ENCODE measurements around the gene WRAP73. TPM values are rescaled to one million over a fixed set of nuclear protein-coding genes. Genes with fewer than 3 reads are reported as not detected.
A peak's percentile ranks its signal among the peaks of the same experiment; 100 is the strongest.

The WRAP73 gene
- total RNA-seq, 1 experiment from 2014 or later = 51.4 TPM

DNA sequence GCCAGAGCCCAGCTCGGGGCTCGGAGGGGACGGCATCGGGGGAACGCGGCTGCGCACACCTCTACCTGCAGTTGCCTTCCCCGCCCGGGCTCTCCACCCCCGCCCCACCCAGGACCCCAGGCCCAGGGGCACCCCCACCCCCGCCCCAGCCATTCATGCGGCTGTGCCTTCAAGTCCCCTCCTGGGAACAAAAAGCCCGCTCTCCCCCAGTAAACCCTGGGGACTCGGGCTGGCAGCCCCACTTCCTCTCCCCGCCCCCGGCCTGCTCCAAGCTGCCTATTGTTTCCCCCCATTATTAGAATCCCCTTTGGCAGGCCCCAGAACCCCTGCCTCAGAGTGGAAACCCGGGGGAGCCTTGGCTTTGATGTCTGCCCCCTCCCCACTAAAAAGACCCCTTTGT, 56.6 kb downstream of the WRAP73 start:
- Histone ChIP-seq H2AFZ (ENCODE audit: low read depth, low read length, poor library complexity, severe bottlenecking) (no peak overlapping the region), H3K4me1 (ENCODE audit: control insufficient read depth in 1 of 2, insufficient read depth in 2 of 2, low read length in 2 of 2) (no peaks in the 10 kb centered on the region), H3K27ac (ENCODE audit: low read depth, low read length) (no peak overlapping the region), H3K79me2 (ENCODE audit: insufficient read depth, low read length) (no peaks in the 10 kb centered on the region), H3K9ac (ENCODE audit: low read length) (no peak overlapping the region), H3K9me2 (ENCODE audit: insufficient read depth) (no peaks in the 10 kb centered on the region), H3K9me3 (ENCODE audit: control insufficient read depth in 1 of 2, insufficient read depth in 1 of 2, low read depth in 1 of 2, low read length in 2 of 2) (no peaks in the 10 kb centered on the region), H3K4me2 (ENCODE audit: low read length) (no peak overlapping the region), H3K27me3 (ENCODE audit: insufficient read depth, low read length) (no peaks in the 10 kb centered on the region), H4K20me1 (ENCODE audit: insufficient read depth) (no peaks in the 10 kb centered on the region), H3K36me3 (ENCODE audit: control insufficient read depth in 1 of 2, insufficient read depth in 2 of 2, low read length in 2 of 2) (no peaks in the 10 kb centered on the region), H3K4me3 (replicated peaks in 1 of 2; ENCODE audit: low read depth in 1 of 2, low read length in 2 of 2) (no peak overlapping the region)
- ChIA-PET RAD21 (ENCODE audit: low non-redundant PET in 1 of 2, low total read pairs in 2 of 2, uncharacterized antibody in 2 of 2, unreplicated experiment in 2 of 2) (no interaction called here), POLR2A (no interaction called here), CTCF (no interaction called here)
- BruUV-seq (replicated peaks) = no TSS peak
- intact Hi-C loops (cut with micrococcal nuclease) = no loop called here
- ATAC-seq (no peak), DNase-seq (ENCODE audit: low read depth, low spot score) (no peak)
- TF ChIP-seq ZBTB33 (IDR thresholded peaks at IDR 0.05; ENCODE audit: extremely low read depth, insufficient replicate concordance, low read length) = no peak
- no peak for TF ChIP-seq FOSL1 (IDR thresholded peaks at IDR 0.05; ENCODE audit: low read depth)
- TF ChIP-seq EZH2 (IDR thresholded peaks at IDR 0.05) = no peak
- TF ChIP-seq ELF1 (IDR thresholded peaks at IDR 0.05; ENCODE audit: borderline replicate concordance, low read depth) = no peak
- no peak for TF ChIP-seq EGR1 (IDR thresholded peaks at IDR 0.05; ENCODE audit: low read depth)

DNA sequence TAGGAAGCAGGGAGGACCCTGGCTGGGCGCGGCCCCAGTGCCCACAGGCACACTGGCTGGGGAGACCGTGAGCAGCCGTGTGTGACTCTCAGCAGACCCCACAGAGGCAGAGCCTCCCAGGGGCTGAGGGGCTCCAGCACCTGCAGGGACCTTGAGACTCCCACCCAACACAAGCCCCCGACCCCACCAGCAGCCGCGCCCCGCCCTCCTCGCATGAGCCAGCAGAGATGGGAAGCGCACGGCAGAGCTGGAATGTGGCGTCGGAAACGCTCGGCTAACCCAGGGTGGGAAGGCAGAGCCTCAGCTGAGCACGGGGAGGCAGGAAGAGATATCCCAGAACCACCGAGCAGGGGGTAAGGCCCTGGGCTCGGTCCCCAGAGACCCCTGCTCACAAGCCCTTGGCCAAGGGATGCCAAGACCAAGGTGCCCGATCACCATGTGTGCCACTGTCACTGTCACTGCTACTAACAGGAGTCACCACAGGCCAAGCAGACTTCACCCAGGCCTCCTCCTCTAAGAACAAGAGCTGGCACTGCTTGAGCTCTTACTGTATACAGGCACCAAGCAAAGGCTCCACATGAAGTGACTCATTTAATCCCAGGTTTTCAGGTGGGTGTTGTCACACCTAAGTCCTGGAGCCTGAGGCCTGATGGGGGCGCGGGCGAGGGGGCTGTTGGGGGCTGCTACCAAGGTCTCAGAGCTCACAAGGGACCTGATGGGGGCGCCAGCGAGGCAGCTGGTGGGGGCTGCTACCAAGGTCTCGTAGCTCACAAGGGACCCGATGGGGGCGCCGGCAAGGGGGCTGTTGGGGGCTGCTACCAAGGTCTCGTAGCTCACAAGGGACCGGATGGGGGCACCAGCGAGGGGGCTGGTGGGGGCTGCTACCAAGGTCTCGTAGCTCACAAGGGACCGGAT, 58.7 kb downstream of the WRAP73 start:
- intact Hi-C loops (cut with micrococcal nuclease) = no loop called here
- Histone ChIP-seq H3K4me2 (ENCODE audit: low read length) (no peak overlapping the region), H3K9me3 (ENCODE audit: control insufficient read depth in 1 of 2, insufficient read depth in 1 of 2, low read depth in 1 of 2, low read length in 2 of 2) (no peaks in the 10 kb centered on the region; a peak in 1 of 4 replicates), H3K36me3 (ENCODE audit: control insufficient read depth in 1 of 2, insufficient read depth in 2 of 2, low read length in 2 of 2) (no peaks in the 10 kb centered on the region), H3K9me2 (ENCODE audit: insufficient read depth) (no peaks in the 10 kb centered on the region), H2AFZ (ENCODE audit: low read depth, low read length, poor library complexity, severe bottlenecking) (no peak overlapping the region), H3K9ac (ENCODE audit: low read length) (no peak overlapping the region), H3K27me3 (ENCODE audit: insufficient read depth, low read length) (no peaks in the 10 kb centered on the region), H3K4me1 (ENCODE audit: control insufficient read depth in 1 of 2, insufficient read depth in 2 of 2, low read length in 2 of 2) (no peaks in the 10 kb centered on the region), H4K20me1 (ENCODE audit: insufficient read depth) (no peaks in the 10 kb centered on the region), H3K79me2 (ENCODE audit: insufficient read depth, low read length) (no peaks in the 10 kb centered on the region), H3K4me3 (replicated peaks in 1 of 2; ENCODE audit: low read depth in 1 of 2, low read length in 2 of 2) (no peak overlapping the region), H3K27ac (ENCODE audit: low read depth, low read length) (no peak overlapping the region)
- CTCF ChIA-PET = interaction anchor here (0.8 to 1.7 kb wide), 3 partner anchors 9 to 28 kb away, joined by 3 to 8 read pairs (median 4); no protein-coding TSS in a partner anchor
- peak in 2 of 3 experiments; percentile 30 to 47; a peak in 3 of 6 replicates for TF ChIP-seq CTCF (IDR thresholded peaks at IDR 0.05 in 2 of 3, conservative IDR thresholded peaks at IDR 0.05 in 1 of 3; ENCODE audit: borderline replicate concordance in 1 of 3, insufficient read depth in 1 of 3, low read depth in 2 of 3, low read length in 2 of 3)
- TF ChIP-seq CEBPB (IDR thresholded peaks at IDR 0.05; ENCODE audit: low read depth) = no peak
- TF ChIP-seq, protein P1, sequence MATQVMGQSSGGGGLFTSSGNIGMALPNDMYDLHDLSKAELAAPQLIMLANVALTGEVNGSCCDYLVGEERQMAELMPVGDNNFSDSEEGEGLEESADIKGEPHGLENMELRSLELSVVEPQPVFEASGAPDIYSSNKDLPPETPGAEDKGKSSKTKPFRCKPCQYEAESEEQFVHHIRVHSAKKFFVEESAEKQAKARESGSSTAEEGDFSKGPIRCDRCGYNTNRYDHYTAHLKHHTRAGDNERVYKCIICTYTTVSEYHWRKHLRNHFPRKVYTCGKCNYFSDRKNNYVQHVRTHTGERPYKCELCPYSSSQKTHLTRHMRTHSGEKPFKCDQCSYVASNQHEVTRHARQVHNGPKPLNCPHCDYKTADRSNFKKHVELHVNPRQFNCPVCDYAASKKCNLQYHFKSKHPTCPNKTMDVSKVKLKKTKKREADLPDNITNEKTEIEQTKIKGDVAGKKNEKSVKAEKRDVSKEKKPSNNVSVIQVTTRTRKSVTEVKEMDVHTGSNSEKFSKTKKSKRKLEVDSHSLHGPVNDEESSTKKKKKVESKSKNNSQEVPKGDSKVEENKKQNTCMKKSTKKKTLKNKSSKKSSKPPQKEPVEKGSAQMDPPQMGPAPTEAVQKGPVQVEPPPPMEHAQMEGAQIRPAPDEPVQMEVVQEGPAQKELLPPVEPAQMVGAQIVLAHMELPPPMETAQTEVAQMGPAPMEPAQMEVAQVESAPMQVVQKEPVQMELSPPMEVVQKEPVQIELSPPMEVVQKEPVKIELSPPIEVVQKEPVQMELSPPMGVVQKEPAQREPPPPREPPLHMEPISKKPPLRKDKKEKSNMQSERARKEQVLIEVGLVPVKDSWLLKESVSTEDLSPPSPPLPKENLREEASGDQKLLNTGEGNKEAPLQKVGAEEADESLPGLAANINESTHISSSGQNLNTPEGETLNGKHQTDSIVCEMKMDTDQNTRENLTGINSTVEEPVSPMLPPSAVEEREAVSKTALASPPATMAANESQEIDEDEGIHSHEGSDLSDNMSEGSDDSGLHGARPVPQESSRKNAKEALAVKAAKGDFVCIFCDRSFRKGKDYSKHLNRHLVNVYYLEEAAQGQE (IDR thresholded peaks at IDR 0.05; ENCODE audit: low read depth) = no peak
- ATAC-seq (0 out of 2 replicates have a peak, but pooled peaks have one; percentile 33), DNase-seq (ENCODE audit: low read depth, low spot score) (no peak)
- no TSS peak for BruUV-seq (replicated peaks)
- POLR2A ChIA-PET = no interaction called here
- RAD21 ChIA-PET (ENCODE audit: low non-redundant PET in 1 of 2, low total read pairs in 2 of 2, uncharacterized antibody in 2 of 2, unreplicated experiment in 2 of 2) = no interaction called here
